Embryonic facial prominence (tissue), 1 donor: Measurements from ENCODE around the gene PSMB3.

Experiments
- DNase-seq: peaks from one replicate; pipeline ENCODE4 v3.0.0-alpha.2; 2016; ENCODE audit errors: extremely low spot score

The PSMB3 gene

GRCh38 chr17:38796451-38797157 lies 44.1 kb downstream of the PSMB3 start:
- DNase-seq, result no peak

- no peak for DNase-seq
Measured at GRCh38 chr17:38797158-38797490, 44.6 kb downstream of the PSMB3 start.

DNA sequence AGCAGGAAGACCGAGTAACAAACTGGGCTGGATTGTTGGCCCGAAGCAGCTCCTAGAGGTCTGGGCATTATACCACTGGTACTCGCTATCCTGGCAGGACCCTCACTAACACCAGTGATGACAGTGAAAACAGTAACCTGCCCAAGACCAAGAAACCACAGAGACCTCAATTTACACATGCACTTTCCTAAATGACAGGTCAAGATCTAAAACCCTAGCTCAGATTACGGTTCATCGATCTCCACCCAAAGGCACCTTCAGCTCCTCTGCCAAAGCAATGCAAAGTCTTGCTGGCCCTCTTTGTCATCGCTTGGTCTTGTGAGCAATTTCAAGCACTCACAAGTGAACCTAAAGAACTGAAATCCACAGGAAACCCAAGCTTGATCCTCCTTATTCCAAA lies 45.3 kb downstream of the PSMB3 start:
- DNase-seq, result no peak

GRCh38 chr17:38798614-38799500 lies 46.3 kb downstream of the PSMB3 start:
- DNase-seq, result no peak

DNA sequence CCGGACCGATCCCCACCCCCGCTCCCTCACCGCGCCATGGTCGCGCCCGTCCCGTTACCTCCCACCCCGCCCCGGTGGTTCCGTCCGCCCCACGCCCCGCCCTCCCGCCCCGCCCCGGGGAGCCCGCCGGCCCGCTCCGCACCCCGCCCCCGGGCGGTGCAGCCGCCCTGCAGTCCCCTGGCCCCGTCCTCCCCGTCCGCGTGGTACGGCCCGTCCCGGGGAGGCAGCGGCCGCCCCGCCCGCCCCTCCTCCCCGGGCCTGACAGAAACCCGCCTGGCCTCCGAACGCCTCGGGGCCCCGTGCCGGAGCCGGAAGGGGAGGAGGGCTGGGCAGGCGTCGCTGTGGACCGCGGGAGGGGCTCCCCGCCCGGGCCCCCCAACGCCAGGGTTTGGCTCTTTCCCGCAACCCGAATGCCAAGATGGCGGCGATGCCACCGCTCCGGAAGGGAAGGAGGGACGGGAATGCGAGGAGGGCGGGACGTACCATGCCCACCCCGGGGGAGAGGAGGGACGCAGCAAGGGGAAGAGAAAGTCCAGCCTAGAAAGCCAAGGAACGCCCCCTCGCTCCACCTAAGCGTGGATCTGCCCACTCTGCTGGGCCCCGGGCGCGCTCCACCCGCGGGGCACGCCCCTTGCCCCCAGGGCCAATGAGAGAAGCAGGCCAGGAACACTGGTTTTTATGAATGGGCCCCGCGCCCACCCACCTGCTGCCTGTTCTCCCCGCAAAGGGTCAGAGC lies 47.1 kb downstream of the PSMB3 start, which contains the start of gene PIP4K2B:
Gene PIP4K2B, minus strand, starts transcription at position 56 of the 736 bp plus-strand sequence. CDS start 132 bp downstream, outside the sequence.
- peak; percentile 95 for DNase-seq

- DNase-seq, result no peak
Measured at GRCh38 chr17:38800237-38800760, 47.8 kb downstream of the PSMB3 start.

GRCh38 chr17:38809828-38810227 lies 57.3 kb downstream of the PSMB3 start:
- no peak for DNase-seq
